Omental fat pad (tissue), 4 donors: Measurements from ENCODE around the gene PDE4D. TPM values are rescaled to one million over a fixed set of nuclear protein-coding genes. Genes with fewer than 3 reads are reported as not detected.

ENCODE experiments used
- ATAC-seq: fragments of 150-250 bp; one replicate; pipeline ENCODE4 v1.9.1; 2016; ENCODE audit warnings: mild to moderate bottlenecking, moderate library complexity; ENCODE audit not compliant: low FRiP score
- DNase-seq: peaks from one replicate; pipeline ENCODE4 v3.0.0-alpha.2; 2019; ENCODE audit warnings: low spot score
- CTCF ChIP-seq, 3 donors: fragments of 450-650 bp; IDR thresholded peaks; one replicate each; pipeline ENCODE4 v1.5.1; 2016 to 2017; ENCODE audit warnings: antibody characterized with exemption in 3 of 3, mild to moderate bottlenecking in 3 of 3, moderate library complexity in 2 of 3
- total RNA-seq, 4 donors: library from RNA; depleted of rRNA; stranded (reverse); fragments of >200 nt; gene quantifications; one replicate each; pipeline ENCODE4 v1.1.0, GENCODE V29; 2016

Gene PDE4D
- total RNA-seq, 4 donors from 2014 or later = 32.5 to 94.8 (median 43.2) TPM

GRCh38 chr5:59486508-59486907 is 407.0 kb downstream of the PDE4D start:
- no peak for ATAC-seq
- no peak for DNase-seq
- TF ChIP-seq CTCF (IDR thresholded peaks at IDR 0.05) = no peak

- no peak for ATAC-seq
Measured at GRCh38 chr5:59485629-59486439, 407.7 kb downstream of the PDE4D start.

GRCh38 chr5:59485107-59485506 is 408.4 kb downstream of the PDE4D start:
- DNase-seq (no peak), ATAC-seq (no peak)
- no peak for TF ChIP-seq CTCF (IDR thresholded peaks at IDR 0.05)

More at GRCh38 chr5:59485629-59486439, 407.7 kb downstream of the PDE4D start:
- no peak for DNase-seq
- TF ChIP-seq CTCF (IDR thresholded peaks at IDR 0.05) = no peak

- ATAC-seq = no peak
- no peak for DNase-seq
- no peak for TF ChIP-seq CTCF (IDR thresholded peaks at IDR 0.05)
Measured at GRCh38 chr5:59484618-59485017, 408.9 kb downstream of the PDE4D start.

GRCh38 chr5:59483971-59484472 is 409.5 kb downstream of the PDE4D start:
- DNase-seq (no peak), ATAC-seq (peak; percentile 59)
- TF ChIP-seq CTCF (IDR thresholded peaks at IDR 0.05) = no peak

GRCh38 chr5:59479086-59479485 is 414.4 kb downstream of the PDE4D start:
- ATAC-seq = no peak
- no peak for DNase-seq
- TF ChIP-seq CTCF (IDR thresholded peaks at IDR 0.05) = no peak

GRCh38 chr5:59474324-59474723 is 419.2 kb downstream of the PDE4D start:
- TF ChIP-seq CTCF (IDR thresholded peaks at IDR 0.05) = no peak
- no peak for DNase-seq
- no peak for ATAC-seq
